Measurements from ENCODE around the gene PYDC1. TPM values are rescaled to one million over a fixed set of nuclear protein-coding genes. Genes with fewer than 3 reads are reported as not detected.

PYDC1 gene
- total RNA-seq = 10 to 100 TPM in 2 of 4 donors, 1 to 10 TPM in 1, not detected in 1; 4.2 to 17.7 (median 13.8) TPM

DNA sequence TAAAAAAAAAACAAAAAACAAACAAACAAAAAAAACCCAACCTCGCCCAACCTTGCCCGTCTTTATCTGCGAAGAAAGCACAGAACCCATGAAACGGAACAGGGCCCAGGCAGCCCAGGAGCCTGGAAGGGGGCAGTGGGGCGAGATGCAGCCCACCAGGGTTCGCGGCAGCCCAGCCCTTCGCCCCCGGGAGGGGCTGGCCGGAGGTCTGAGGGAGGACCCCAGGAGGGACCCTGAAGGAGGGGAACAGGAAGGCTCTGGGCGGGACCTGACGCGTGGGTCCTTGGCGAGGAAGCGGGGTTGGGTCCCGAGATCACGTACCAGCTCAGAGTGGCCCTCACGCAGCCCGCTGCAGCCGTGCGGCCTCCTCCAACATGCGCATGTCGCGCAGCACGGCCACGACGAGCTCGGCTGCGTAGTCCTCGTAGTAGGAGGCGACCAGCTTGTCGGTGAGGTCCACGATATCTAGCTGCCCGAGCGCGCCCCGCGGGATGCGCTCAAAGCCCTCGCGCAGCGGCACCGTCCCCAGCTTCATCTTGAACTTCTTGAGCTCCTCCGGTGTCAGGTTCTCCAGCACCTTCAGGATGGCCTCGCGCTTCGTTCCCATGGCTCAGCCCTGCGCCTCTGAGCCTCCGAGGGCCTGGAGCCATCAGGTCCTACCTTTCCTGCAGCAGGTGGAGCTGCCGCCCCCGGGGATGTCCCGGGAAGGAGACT lies at the start of gene PYDC1:
TSS of gene PYDC1 (minus strand) at position 714 of the 714 bp plus-strand sequence. CDS start at position 607, 107 bp downstream.
- H3K27ac ChIP-seq = no peak within 1 kb of the TSS
- no peaks in the 10 kb centered on the region for H3K9me3 ChIP-seq
- H3K36me3 ChIP-seq = no peaks in the 10 kb centered on the region
- H3K4me1 ChIP-seq = peaks cover 28% of the 10 kb centered on the region
- H3K4me3 ChIP-seq = peak within 1 kb of the TSS; percentile 54
- H3K27me3 ChIP-seq = peaks cover 32% of the 10 kb centered on the region
- TF ChIP-seq EP300 (IDR thresholded peaks at IDR 0.05) (no peak), POLR2AphosphoS5 (IDR thresholded peaks at IDR 0.05) (no peak), POLR2A (IDR thresholded peaks at IDR 0.05) (no peak)
- TF ChIP-seq, protein P1, sequence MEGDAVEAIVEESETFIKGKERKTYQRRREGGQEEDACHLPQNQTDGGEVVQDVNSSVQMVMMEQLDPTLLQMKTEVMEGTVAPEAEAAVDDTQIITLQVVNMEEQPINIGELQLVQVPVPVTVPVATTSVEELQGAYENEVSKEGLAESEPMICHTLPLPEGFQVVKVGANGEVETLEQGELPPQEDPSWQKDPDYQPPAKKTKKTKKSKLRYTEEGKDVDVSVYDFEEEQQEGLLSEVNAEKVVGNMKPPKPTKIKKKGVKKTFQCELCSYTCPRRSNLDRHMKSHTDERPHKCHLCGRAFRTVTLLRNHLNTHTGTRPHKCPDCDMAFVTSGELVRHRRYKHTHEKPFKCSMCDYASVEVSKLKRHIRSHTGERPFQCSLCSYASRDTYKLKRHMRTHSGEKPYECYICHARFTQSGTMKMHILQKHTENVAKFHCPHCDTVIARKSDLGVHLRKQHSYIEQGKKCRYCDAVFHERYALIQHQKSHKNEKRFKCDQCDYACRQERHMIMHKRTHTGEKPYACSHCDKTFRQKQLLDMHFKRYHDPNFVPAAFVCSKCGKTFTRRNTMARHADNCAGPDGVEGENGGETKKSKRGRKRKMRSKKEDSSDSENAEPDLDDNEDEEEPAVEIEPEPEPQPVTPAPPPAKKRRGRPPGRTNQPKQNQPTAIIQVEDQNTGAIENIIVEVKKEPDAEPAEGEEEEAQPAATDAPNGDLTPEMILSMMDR (IDR thresholded peaks at IDR 0.05) = no peak
- 4% methylated on average over 19 of the region's 52 CpGs for WGBS
- DNase-seq (ENCODE audit: low spot score in 2 of 2) = no peak

DNA sequence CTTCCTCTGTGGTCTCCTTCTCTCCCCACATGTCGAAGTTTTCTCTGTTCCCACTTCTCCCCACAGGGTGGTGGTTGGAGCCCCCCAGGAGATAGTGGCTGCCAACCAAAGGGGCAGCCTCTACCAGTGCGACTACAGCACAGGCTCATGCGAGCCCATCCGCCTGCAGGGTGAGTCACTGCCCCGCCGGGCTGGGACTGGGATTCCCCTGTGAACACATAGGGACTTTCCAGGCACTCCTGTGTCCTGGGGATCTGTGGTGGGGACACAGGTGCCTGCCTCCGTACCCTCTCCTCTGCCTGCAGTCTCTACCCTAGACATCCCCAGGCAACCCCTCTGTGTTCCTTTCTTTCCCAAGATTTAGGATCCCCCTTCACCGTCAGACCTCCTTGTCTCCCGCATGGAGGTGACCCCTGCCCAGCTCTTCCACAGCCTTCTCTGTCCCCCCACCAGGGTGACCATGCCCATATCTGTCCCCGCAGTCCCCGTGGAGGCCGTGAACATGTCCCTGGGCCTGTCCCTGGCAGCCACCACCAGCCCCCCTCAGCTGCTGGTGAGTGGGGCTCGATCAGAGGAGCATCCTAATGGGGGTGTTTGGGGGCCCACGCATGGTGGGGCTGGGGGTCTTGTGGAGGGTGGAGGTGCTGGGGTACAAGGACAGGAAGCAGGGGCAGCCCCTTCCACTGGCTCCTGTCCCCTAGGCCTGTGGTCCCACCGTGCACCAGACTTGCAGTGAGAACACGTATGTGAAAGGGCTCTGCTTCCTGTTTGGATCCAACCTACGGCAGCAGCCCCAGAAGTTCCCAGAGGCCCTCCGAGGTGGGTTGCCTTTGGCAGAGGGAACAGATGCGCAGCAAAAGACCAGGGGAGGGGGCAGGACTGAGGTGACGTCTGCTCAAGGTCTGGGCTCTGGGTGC lies 48.7 kb upstream of the PYDC1 start:
- Histone ChIP-seq H3K27ac (no peak overlapping the region), H3K36me3 (no peaks in the 10 kb centered on the region), H3K27me3 (no peaks in the 10 kb centered on the region), H3K4me1 (peaks cover 18% of the 10 kb centered on the region), H3K4me3 (no peak overlapping the region), H3K9me3 (no peaks in the 10 kb centered on the region)
- 41% methylated on average over 16 of the region's 20 CpGs for WGBS
- DNase-seq (ENCODE audit: low spot score in 2 of 2) = no peak
- TF ChIP-seq POLR2A (IDR thresholded peaks at IDR 0.05) = no peak
- TF ChIP-seq EP300 (IDR thresholded peaks at IDR 0.05) = no peak
- TF ChIP-seq, protein P1 (IDR thresholded peaks at IDR 0.05) = no peak
- TF ChIP-seq POLR2AphosphoS5 (IDR thresholded peaks at IDR 0.05) = no peak

DNA sequence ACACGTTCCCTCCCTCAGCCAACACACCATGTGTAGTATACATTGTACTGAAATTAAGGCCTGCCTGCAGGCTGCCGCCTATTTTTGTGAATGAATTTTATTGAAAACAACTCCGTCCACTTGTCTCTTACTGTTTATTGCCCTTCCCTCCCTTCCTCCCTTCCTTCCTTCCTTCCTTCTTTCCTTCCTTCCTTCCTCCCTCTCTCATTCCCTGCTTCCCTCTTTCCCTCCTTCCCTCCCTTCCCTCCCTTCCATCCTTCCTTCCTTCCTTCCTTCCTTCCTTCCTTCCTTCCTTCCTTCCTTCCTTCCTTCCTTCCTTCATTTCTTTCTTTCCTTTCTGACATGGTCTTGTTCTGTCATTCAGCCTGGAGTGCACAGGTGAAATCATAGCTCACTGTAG lies 45.1 kb upstream of the PYDC1 start:
- Histone ChIP-seq H3K27ac (no peak overlapping the region), H3K4me1 (peaks cover 22% of the 10 kb centered on the region), H3K27me3 (no peaks in the 10 kb centered on the region), H3K36me3 (no peaks in the 10 kb centered on the region), H3K4me3 (no peak overlapping the region), H3K9me3 (no peaks in the 10 kb centered on the region)
- DNase-seq (ENCODE audit: low spot score in 2 of 2) = no peak
- 88% methylated on average over 3 of the region's 3 CpGs for WGBS
- TF ChIP-seq EP300 (IDR thresholded peaks at IDR 0.05) (no peak), POLR2A (IDR thresholded peaks at IDR 0.05) (no peak), POLR2AphosphoS5 (IDR thresholded peaks at IDR 0.05) (no peak)
- TF ChIP-seq, protein P1 (IDR thresholded peaks at IDR 0.05) = no peak

GRCh38 chr16:31260136-31260931 lies 43.4 kb upstream of the PYDC1 start:
- DNase-seq (ENCODE audit: low spot score in 2 of 2) = no peak
- TF ChIP-seq EP300 (IDR thresholded peaks at IDR 0.05) = no peak
- TF ChIP-seq, protein P1 (IDR thresholded peaks at IDR 0.05) = no peak
- no peak for TF ChIP-seq POLR2AphosphoS5 (IDR thresholded peaks at IDR 0.05)
- no peak for TF ChIP-seq POLR2A (IDR thresholded peaks at IDR 0.05)
- no peak overlapping the region for H3K27ac ChIP-seq

More at GRCh38 chr16:31260136-31260931, 43.4 kb upstream of the PYDC1 start:
- Histone ChIP-seq H3K9me3 (no peaks in the 10 kb centered on the region), H3K27me3 (no peaks in the 10 kb centered on the region), H3K36me3 (no peaks in the 10 kb centered on the region), H3K4me1 (peaks cover 16% of the 10 kb centered on the region), H3K4me3 (peak overlapping the region; percentile 27)
- 59% methylated on average over 14 of the region's 14 CpGs for WGBS

Data from suprapubic skin (tissue), 4 donors.